Measurements from ENCODE around the gene ST3GAL2. TPM values are rescaled to one million over a fixed set of nuclear protein-coding genes. Genes with fewer than 3 reads are reported as not detected.

The ST3GAL2 gene
- total and polyA plus RNA-seq, 10 of the 15 experiments (the other 5 are each of a cell fraction or from before 2014, with no cell fraction given): 0.95 to 61.7 (median 25.9) TPM

DNA sequence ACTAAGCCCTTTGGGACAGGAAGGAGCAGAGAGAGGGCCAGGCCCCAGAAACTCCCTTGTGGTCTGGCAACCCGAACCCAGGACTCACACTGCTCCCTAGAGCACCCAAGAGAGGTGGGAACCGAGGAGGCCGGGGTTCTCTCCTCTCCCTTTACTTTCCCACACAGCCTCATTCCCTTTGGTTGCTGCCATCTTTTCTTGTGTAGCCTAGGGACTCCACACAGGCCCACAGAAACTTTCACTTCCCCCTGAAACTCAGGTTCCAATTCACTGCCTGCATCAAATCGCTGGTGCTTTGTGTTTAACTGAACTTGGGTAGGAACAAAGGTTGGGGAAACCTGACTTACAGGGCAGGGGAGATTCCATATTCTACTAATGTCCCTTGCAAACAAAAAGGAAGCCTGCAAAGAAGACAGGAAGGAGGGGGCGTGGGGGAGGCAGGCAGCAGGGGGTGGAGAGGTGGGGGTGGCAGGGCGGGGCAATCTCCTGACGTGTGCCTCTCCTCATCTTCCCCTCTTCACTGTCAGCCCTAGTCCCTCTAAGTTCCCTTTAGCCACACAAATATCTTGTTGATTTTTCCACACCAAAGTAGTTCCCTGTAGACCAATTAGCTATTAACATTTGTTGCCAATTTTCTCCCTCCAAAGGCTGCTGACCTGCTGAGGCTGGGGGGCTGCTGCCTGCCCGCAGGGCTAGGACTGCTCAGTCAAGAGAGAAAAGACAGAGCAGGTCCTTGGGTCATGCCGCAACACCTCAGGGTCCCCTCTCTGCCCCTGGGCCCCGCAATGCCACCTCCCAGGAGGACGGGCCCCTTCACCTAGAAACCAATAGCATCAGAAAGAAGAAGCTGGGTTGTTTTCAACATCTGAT is 8.0 kb downstream of the ST3GAL2 start (continued):
- TF ChIP-seq, protein P1, sequence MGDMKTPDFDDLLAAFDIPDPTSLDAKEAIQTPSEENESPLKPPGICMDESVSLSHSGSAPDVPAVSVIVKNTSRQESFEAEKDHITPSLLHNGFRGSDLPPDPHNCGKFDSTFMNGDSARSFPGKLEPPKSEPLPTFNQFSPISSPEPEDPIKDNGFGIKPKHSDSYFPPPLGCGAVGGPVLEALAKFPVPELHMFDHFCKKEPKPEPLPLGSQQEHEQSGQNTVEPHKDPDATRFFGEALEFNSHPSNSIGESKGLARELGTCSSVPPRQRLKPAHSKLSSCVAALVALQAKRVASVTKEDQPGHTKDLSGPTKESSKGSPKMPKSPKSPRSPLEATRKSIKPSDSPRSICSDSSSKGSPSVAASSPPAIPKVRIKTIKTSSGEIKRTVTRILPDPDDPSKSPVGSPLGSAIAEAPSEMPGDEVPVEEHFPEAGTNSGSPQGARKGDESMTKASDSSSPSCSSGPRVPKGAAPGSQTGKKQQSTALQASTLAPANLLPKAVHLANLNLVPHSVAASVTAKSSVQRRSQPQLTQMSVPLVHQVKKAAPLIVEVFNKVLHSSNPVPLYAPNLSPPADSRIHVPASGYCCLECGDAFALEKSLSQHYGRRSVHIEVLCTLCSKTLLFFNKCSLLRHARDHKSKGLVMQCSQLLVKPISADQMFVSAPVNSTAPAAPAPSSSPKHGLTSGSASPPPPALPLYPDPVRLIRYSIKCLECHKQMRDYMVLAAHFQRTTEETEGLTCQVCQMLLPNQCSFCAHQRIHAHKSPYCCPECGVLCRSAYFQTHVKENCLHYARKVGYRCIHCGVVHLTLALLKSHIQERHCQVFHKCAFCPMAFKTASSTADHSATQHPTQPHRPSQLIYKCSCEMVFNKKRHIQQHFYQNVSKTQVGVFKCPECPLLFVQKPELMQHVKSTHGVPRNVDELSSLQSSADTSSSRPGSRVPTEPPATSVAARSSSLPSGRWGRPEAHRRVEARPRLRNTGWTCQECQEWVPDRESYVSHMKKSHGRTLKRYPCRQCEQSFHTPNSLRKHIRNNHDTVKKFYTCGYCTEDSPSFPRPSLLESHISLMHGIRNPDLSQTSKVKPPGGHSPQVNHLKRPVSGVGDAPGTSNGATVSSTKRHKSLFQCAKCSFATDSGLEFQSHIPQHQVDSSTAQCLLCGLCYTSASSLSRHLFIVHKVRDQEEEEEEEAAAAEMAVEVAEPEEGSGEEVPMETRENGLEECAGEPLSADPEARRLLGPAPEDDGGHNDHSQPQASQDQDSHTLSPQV (IDR thresholded peaks at IDR 0.05): no peak
- TF ChIP-seq, protein P2, sequence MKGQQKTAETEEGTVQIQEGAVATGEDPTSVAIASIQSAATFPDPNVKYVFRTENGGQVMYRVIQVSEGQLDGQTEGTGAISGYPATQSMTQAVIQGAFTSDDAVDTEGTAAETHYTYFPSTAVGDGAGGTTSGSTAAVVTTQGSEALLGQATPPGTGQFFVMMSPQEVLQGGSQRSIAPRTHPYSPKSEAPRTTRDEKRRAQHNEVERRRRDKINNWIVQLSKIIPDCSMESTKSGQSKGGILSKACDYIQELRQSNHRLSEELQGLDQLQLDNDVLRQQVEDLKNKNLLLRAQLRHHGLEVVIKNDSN (IDR thresholded peaks at IDR 0.05; ENCODE audit: borderline replicate concordance, extremely low read length, insufficient read depth, low read depth, low read length): no peak
- TF ChIP-seq RAD51 (IDR thresholded peaks at IDR 0.05) (no peak), SPI1 (IDR thresholded peaks at IDR 0.05; ENCODE audit: borderline replicate concordance, insufficient read depth, low read depth, low read length) (peak; percentile 99), EED (IDR thresholded peaks at IDR 0.05; ENCODE audit: low read depth) (peak; percentile 99), JUNB (IDR thresholded peaks at IDR 0.05) (0 out of 2 replicates have a peak, but pooled peaks have one; percentile 27), CBX5 (IDR thresholded peaks at IDR 0.05; ENCODE audit: low read depth) (no peak), NFXL1 (IDR thresholded peaks at IDR 0.05; ENCODE audit: borderline replicate concordance) (no peak), PML (IDR thresholded peaks at IDR 0.05; ENCODE audit: low read length) (no peak), KAT2A (conservative IDR thresholded peaks at IDR 0.05; ENCODE audit: control insufficient read depth, low read depth, low read length) (no peak), ATF7 (IDR thresholded peaks at IDR 0.05; ENCODE audit: low read depth) (no peak; the same call in 1 of the 2 replicates), NR2F1 (conservative IDR thresholded peaks at IDR 0.05) (peak; percentile 97), ZNF622 (IDR thresholded peaks at IDR 0.05) (no peak), IRF5 (IDR thresholded peaks at IDR 0.05; ENCODE audit: borderline replicate concordance) (no peak), POU2F2 (IDR thresholded peaks at IDR 0.05; ENCODE audit: borderline replicate concordance, low read depth, low read length) (peak; percentile 71; the same call in 2 of the 3 replicates), RBBP5 (conservative IDR thresholded peaks at IDR 0.05) (no peak), ZNF24 (IDR thresholded peaks at IDR 0.05) (0 out of 2 replicates have a peak, but pooled peaks have one; percentile 4), RAD21 (IDR thresholded peaks at IDR 0.05; ENCODE audit: insufficient read depth, low read depth, low read length) (peak; percentile 23; the same call in 1 of the 2 replicates), FOXK2 (IDR thresholded peaks at IDR 0.05) (no peak; the same call in 1 of the 2 replicates), JUND (IDR thresholded peaks at IDR 0.05; ENCODE audit: low read depth, low read length) (no peak), ETV6 (conservative IDR thresholded peaks at IDR 0.05 in 1 of 2, IDR thresholded peaks at IDR 0.05 in 1 of 2; ENCODE audit: borderline replicate concordance in 1 of 2, low read depth in 1 of 2) (peak in 1 of 2 experiments; percentile 96; a peak in 2 of 4 replicates), E2F4 (IDR thresholded peaks at IDR 0.05; ENCODE audit: low read depth, low read length) (no peak), RCOR1 (conservative IDR thresholded peaks at IDR 0.05; ENCODE audit: low read depth, low read length) (no peak)

Measured in GM12878 (cell line).